Mesenchymal stem cell (in vitro differentiated cells and primary cell): Measurements from ENCODE around the gene ABCC1.

ENCODE experiments used
- DNase-seq: peaks from one replicate; pipeline ENCODE4 v3.0.0-alpha.2; 2013
- H2AFZ ChIP-seq: one replicate; pipeline ENCODE4 v1.6.1; 2013; ENCODE audit warnings: low read depth, mild to moderate bottlenecking, control low read depth, inconsistent platforms, low read length, moderate library complexity
- H2AK5ac ChIP-seq: 2 replicates; pipeline ENCODE4 v1.6.1; 2013; ENCODE audit warnings: low read length, moderate library complexity, mild to moderate bottlenecking, inconsistent platforms; ENCODE audit not compliant: severe bottlenecking
- H2BK120ac ChIP-seq: one replicate; pipeline ENCODE4 v1.6.1; 2013; ENCODE audit warnings: low read depth, mild to moderate bottlenecking, inconsistent platforms, low read length, moderate library complexity
- H2BK12ac ChIP-seq, 2 experiments: one replicate each; pipeline ENCODE4 v1.6.1; 2013; ENCODE audit warnings: inconsistent platforms in 2 of 2, low read length in 2 of 2, mild to moderate bottlenecking in 2 of 2, moderate library complexity in 2 of 2, control low read depth in 1 of 2
- H2BK15ac ChIP-seq: one replicate; pipeline ENCODE4 v1.6.1; 2013; ENCODE audit warnings: mild to moderate bottlenecking, low read depth, inconsistent platforms; ENCODE audit not compliant: poor library complexity, severe bottlenecking
- H2BK5ac ChIP-seq: 2 replicates; pipeline ENCODE4 v1.6.1; 2013; ENCODE audit warnings: low read depth, mild to moderate bottlenecking, low read length, control low read depth, inconsistent platforms; ENCODE audit not compliant: poor library complexity, severe bottlenecking
- H3K14ac ChIP-seq, 2 experiments: one replicate each; pipeline ENCODE4 v1.6.1; 2013; ENCODE audit warnings: inconsistent platforms in 2 of 2, low read length in 2 of 2, control low read depth in 1 of 2, mild to moderate bottlenecking in 1 of 2, moderate library complexity in 1 of 2
- H3K18ac ChIP-seq, 2 experiments: one replicate each; pipeline ENCODE4 v1.6.1; 2013; ENCODE audit warnings: inconsistent platforms in 2 of 2, low read length in 2 of 2, control low read depth in 1 of 2, low read depth in 1 of 2, mild to moderate bottlenecking in 1 of 2
- H3K23ac ChIP-seq, 2 experiments: one replicate each; pipeline ENCODE4 v1.6.1; 2013; ENCODE audit warnings: inconsistent platforms in 2 of 2, low read length in 2 of 2, mild to moderate bottlenecking in 2 of 2, moderate library complexity in 2 of 2, control low read depth in 1 of 2
- H3K27ac ChIP-seq: 2 replicates; pipeline ENCODE4 v1.5.1; 2013; ENCODE audit warnings: mild to moderate bottlenecking, moderate library complexity, low read length, control low read depth, inconsistent platforms; ENCODE audit not compliant: poor library complexity, severe bottlenecking
- H3K27me3 ChIP-seq, 2 experiments: 2 replicates each; pipeline versions ENCODE4 v1.6.1 to v1.7.0; 2013; ENCODE audit warnings: low read length in 2 of 2, mild to moderate bottlenecking in 2 of 2, moderate library complexity in 2 of 2, control low read depth in 1 of 2, inconsistent platforms in 1 of 2; ENCODE audit not compliant: control insufficient read depth in 1 of 2, insufficient read depth in 1 of 2
- H3K36me3 ChIP-seq, 2 experiments: 2 replicates each; pipeline versions ENCODE4 v1.6.1 to v1.7.0; 2013; ENCODE audit warnings: low read length in 2 of 2, control low read depth in 1 of 2, inconsistent platforms in 1 of 2, low read depth in 1 of 2, mild to moderate bottlenecking in 1 of 2; ENCODE audit not compliant: insufficient read depth in 2 of 2, control insufficient read depth in 1 of 2
- H3K4ac ChIP-seq, 2 experiments: one replicate each; pipeline ENCODE4 v1.6.1; 2013; ENCODE audit warnings: inconsistent platforms in 2 of 2, low read length in 2 of 2, mild to moderate bottlenecking in 2 of 2, moderate library complexity in 2 of 2, control low read depth in 1 of 2, low read depth in 1 of 2
- H3K4me1 ChIP-seq: 2 replicates; pipeline ENCODE4 v1.6.1; 2013; ENCODE audit warnings: low read depth, low read length, control low read depth; ENCODE audit not compliant: control insufficient read depth, insufficient read depth
- H3K4me2 ChIP-seq: 2 replicates; pipeline ENCODE4 v1.6.1; 2013; ENCODE audit warnings: low read length, mild to moderate bottlenecking, inconsistent platforms; ENCODE audit not compliant: poor library complexity, severe bottlenecking
- H3K4me3 ChIP-seq, 2 experiments: 2 replicates each; pipeline versions ENCODE4 v1.5.1 to v1.7.0; 2013; ENCODE audit warnings: low read length in 2 of 2, mild to moderate bottlenecking in 2 of 2, control low read depth in 1 of 2, low read depth in 1 of 2; ENCODE audit not compliant: insufficient read depth in 1 of 2
- H3K79me1 ChIP-seq: replicated peaks from 2 replicates; pipeline ENCODE4 v1.6.1; 2013; ENCODE audit warnings: mild to moderate bottlenecking, control low read depth, low read length, inconsistent platforms; ENCODE audit not compliant: poor library complexity, severe bottlenecking
- H3K9ac ChIP-seq: 2 replicates; pipeline ENCODE4 v1.7.0; 2013; ENCODE audit warnings: mild to moderate bottlenecking, low read length, moderate library complexity
- H3K9me3 ChIP-seq: 2 replicates; pipeline ENCODE4 v1.7.0; 2013; ENCODE audit warnings: mild to moderate bottlenecking, low read length; ENCODE audit not compliant: control insufficient read depth
- H4K8ac ChIP-seq: one replicate; pipeline ENCODE4 v1.6.1; 2013; ENCODE audit warnings: inconsistent platforms, mild to moderate bottlenecking, low read length, moderate library complexity
- H4K91ac ChIP-seq: one replicate; pipeline ENCODE4 v1.6.1; 2013; ENCODE audit warnings: mild to moderate bottlenecking, low read length, inconsistent platforms
- WGBS: methylation state at CpG from one replicate; pipeline ENCODE4 v1.1.7; 2013; ENCODE audit warnings: mixed read lengths; 5-methylcytosine and 5-hydroxymethylcytosine counted together

Gene ABCC1

DNA sequence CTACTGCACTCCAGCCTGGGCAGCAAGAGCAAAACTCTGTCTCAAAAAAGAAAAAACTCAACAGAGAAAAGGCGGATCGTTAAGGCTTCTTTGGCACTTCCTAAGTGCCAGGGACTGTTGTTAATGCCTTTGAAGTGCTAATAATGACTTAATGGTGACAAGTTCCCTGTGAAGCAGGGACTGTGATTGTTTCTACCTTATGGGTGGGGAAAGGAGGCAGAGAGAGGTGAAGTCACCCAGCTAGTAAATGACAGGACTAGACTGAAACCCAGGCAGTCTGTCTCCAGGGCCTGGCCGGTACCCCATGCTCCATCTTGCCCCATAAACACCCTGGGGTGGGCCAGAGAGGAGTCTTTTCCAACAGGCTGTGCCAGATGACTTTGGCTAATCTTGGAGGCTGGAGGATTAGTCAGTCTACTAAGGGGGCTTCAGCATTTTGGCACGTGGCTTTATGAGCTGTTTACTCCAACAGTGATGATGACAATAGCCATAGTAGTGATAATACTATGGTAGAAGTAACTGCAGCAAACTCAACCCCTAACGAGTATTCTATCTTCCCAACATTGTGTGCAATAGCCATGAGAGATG is 26.9 kb downstream of the ABCC1 start:
- H3K4ac ChIP-seq = peak overlapping the region in 1 of 2 experiments; percentile 96
- H2BK5ac ChIP-seq = no peak overlapping the region
- H3K9ac ChIP-seq = peak overlapping the region; percentile 90
- no peaks in the 10 kb centered on the region for H3K27me3 ChIP-seq
- H3K9me3 ChIP-seq = peaks cover 6% of the 10 kb centered on the region
- peak overlapping the region in 1 of 2 experiments; percentile 93 for H2BK12ac ChIP-seq
- H4K8ac ChIP-seq = peak overlapping the region; percentile 91
- H3K23ac ChIP-seq = no peak overlapping the region
- H2BK15ac ChIP-seq = no peak overlapping the region
- H4K91ac ChIP-seq = peak overlapping the region; percentile 88
- peaks cover 11 to 12% of the 10 kb centered on the region in 2 experiments for H3K36me3 ChIP-seq
- H3K4me1 ChIP-seq = peaks cover 2% of the 10 kb centered on the region
- peaks cover 45% of the 10 kb centered on the region for H3K79me1 ChIP-seq
- no peak overlapping the region for H3K4me2 ChIP-seq
- WGBS = 58% methylated on average over 4 of the region's 5 CpGs
- H3K4me3 ChIP-seq = peak overlapping the region in 1 of 2 experiments; percentile 28
- H3K27ac ChIP-seq = no peak overlapping the region
- H3K14ac ChIP-seq = no peak overlapping the region
- H2BK120ac ChIP-seq = no peak overlapping the region
- DNase-seq = no peak
- H2AFZ ChIP-seq = no peak overlapping the region
- H2AK5ac ChIP-seq = no peak overlapping the region
- H3K18ac ChIP-seq = peak overlapping the region; percentile 67 to 68

DNA sequence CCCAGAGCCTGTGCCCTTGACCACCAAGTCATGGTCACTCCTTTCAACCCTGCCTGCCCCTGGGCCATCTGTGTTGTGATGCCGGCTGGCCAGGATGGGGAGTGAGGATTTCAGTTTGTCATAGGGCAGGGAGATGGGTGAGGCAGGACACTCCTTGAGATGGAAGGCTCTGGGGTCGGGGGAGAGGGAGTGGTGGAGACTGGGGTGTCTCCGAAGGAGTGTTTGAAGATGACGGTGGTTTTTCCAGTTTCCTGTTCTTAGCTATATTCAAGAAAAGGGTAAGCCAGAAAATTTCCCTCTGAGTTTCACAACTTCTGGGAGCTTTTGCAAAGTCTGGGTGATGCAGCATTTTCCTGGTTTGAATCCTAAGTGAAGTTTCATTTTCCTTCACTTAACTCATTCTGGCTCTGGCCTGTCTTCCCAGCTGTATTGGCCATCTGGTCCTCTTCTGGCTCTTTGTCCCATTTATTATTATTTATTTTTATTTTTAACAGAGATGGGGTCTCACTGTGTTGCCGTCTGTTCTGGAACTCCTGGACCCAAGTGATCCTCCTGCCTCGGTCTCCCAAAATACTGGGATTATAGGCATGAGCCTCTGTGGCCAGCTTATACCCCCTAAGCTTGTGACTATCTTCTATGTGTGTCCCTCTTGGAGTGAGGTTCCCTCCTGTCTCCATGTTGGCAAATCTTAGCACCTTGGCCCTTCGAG is 27.7 kb downstream of the ABCC1 start:
- Histone ChIP-seq H4K91ac (peak overlapping the region; percentile 92), H3K9ac (peak overlapping the region; percentile 90), H2AK5ac (no peak overlapping the region), H3K23ac (peak overlapping the region in 1 of 2 experiments; percentile 86), H3K4me1 (peaks cover 2% of the 10 kb centered on the region), H3K9me3 (peaks cover 10% of the 10 kb centered on the region), H3K36me3 (peaks cover 13 to 19% of the 10 kb centered on the region in 2 experiments), H3K27me3 (no peaks in the 10 kb centered on the region), H3K4ac (peak overlapping the region; percentile 78 to 96), H4K8ac (peak overlapping the region; percentile 91), H2AFZ (no peak overlapping the region), H2BK12ac (peak overlapping the region; percentile 58 to 93), H3K4me2 (no peak overlapping the region), H3K27ac (no peak overlapping the region), H3K18ac (peak overlapping the region; percentile 67 to 75), H3K14ac (peak overlapping the region in 1 of 2 experiments; percentile 11), H3K4me3 (peak overlapping the region in 1 of 2 experiments; percentile 28), H3K79me1 (peaks cover 46% of the 10 kb centered on the region), H2BK15ac (peak overlapping the region; percentile 86), H2BK120ac (no peak overlapping the region), H2BK5ac (no peak overlapping the region)
- WGBS = 86% methylated on average over 6 of the region's 7 CpGs
- peak; percentile 96 for DNase-seq

DNA sequence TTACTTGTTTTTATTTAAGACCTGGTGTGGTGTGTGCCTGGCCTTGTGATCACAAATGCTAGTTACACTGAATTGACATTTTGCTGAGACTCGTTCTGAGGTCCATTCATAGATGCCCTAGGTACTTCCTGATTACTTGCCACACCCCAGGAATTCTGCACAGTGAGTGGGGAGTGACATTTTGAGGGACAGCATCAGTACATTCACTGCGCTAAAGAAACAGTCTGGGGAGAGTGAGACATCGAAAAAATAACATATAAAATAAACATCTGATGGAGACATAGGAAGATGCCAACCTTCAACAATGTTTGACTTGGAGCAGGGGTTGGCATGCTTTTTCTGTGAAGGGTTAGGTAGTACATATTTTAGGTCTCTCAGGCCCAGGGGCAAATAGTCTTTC is 30.4 kb downstream of the ABCC1 start:
- Histone ChIP-seq H3K14ac (no peak overlapping the region), H3K9ac (no peak overlapping the region), H3K79me1 (peaks cover 42% of the 10 kb centered on the region), H4K91ac (no peak overlapping the region), H3K4me1 (peaks cover 3% of the 10 kb centered on the region), H3K36me3 (peaks cover 13 to 14% of the 10 kb centered on the region in 2 experiments), H3K18ac (no peak overlapping the region), H3K9me3 (peaks cover 8% of the 10 kb centered on the region), H3K23ac (no peak overlapping the region), H2BK5ac (no peak overlapping the region), H2BK120ac (no peak overlapping the region), H2BK12ac (no peak overlapping the region), H4K8ac (no peak overlapping the region), H3K4ac (no peak overlapping the region), H3K27ac (no peak overlapping the region), H2BK15ac (no peak overlapping the region), H3K4me2 (no peak overlapping the region), H2AK5ac (no peak overlapping the region), H3K4me3 (no peak overlapping the region), H3K27me3 (no peaks in the 10 kb centered on the region), H2AFZ (no peak overlapping the region)
- WGBS = 100% methylated on average over 1 of the region's 3 CpGs
- no peak for DNase-seq

DNA sequence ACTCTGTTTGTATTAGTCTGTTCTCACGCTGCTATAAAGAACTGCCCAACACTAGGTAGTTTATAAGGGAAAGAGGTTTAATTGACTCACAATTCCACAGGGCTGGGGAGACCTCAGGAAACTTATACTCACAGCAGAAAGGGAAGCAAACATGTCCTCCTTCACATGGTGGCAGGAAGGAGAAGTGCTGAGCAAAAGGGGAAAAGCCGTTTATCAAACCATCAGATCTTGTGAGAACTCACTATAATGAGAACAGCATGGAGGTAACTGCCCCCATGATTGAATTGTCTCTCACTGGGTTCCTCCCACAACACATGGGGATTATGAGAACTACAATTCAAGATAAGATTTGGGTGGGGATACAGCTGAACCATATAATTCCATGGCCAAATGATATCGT is 30.9 kb downstream of the ABCC1 start:
- H3K79me1 ChIP-seq = peaks cover 43% of the 10 kb centered on the region
- peaks cover 8% of the 10 kb centered on the region for H3K9me3 ChIP-seq
- H4K91ac ChIP-seq = no peak overlapping the region
- H4K8ac ChIP-seq = no peak overlapping the region
- no peak overlapping the region for H2BK120ac ChIP-seq
- no peaks in the 10 kb centered on the region for H3K27me3 ChIP-seq
- peaks cover 13 to 14% of the 10 kb centered on the region in 2 experiments for H3K36me3 ChIP-seq
- H2AK5ac ChIP-seq = no peak overlapping the region
- H2BK12ac ChIP-seq = no peak overlapping the region
- H3K18ac ChIP-seq = no peak overlapping the region
- DNase-seq = no peak
- H3K4ac ChIP-seq = no peak overlapping the region
- H3K4me2 ChIP-seq = no peak overlapping the region
- H3K23ac ChIP-seq = no peak overlapping the region
- WGBS = 100% methylated on average over 1 of the region's 3 CpGs
- H2BK15ac ChIP-seq = no peak overlapping the region
- peaks cover 3% of the 10 kb centered on the region for H3K4me1 ChIP-seq
- H3K4me3 ChIP-seq = no peak overlapping the region
- no peak overlapping the region for H2AFZ ChIP-seq
- H3K27ac ChIP-seq = no peak overlapping the region
- H2BK5ac ChIP-seq = no peak overlapping the region
- H3K14ac ChIP-seq = no peak overlapping the region
- no peak overlapping the region for H3K9ac ChIP-seq
